Suppressor macrophage (primary cell): ENCODE measurements around the gene ANKRD65.

Experiments
- DNase-seq, 4 experiments: peaks; one replicate each; pipeline ENCODE4 v3.0.0-alpha.2; 2020 to 2022

ANKRD65 gene

DNA sequence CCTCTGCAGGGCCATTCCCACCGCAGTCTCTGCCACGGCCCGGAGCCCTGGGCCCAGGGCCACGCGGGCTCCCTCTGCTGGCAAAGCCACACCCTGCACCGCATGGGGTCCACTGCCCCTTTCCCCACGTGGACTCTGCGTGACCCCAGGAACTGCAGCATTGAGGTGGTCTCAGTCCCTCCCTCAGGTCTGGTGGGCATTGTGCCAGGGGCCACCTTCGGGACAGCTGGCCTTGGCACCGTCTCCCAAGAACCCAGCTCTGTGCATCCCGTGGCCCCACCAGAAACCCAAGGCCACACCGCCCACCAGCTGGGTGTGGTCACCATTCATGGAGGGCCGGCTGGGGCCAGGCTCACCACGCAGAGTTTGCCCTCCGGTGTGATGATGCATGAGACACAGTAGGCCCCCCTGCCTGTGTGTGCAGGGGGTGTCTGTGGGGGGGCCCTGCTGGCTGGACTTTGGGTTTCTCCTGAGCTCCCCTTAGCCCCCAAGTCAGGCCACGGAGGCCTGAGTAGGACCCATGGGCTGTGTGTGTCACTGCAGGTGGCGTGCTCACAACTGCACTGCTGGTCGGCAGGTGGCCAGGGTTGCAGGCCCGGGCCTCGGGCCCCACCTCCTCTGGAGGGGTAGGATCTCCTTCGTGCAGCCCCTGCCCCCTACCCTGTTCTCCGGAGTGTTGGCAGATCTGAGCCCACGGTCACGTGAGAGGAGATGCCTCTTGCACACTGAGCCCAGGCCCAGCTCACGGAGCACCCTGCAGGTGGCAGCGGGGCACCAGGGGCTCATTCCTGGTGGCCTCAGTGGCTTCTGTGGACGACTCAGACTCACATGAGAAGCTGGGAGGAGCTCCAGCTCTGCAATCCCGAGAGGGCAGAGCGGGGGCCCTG, 20.2 kb upstream of the ANKRD65 start:
- peak; percentile 64 to 85 (median 72) for DNase-seq

DNA sequence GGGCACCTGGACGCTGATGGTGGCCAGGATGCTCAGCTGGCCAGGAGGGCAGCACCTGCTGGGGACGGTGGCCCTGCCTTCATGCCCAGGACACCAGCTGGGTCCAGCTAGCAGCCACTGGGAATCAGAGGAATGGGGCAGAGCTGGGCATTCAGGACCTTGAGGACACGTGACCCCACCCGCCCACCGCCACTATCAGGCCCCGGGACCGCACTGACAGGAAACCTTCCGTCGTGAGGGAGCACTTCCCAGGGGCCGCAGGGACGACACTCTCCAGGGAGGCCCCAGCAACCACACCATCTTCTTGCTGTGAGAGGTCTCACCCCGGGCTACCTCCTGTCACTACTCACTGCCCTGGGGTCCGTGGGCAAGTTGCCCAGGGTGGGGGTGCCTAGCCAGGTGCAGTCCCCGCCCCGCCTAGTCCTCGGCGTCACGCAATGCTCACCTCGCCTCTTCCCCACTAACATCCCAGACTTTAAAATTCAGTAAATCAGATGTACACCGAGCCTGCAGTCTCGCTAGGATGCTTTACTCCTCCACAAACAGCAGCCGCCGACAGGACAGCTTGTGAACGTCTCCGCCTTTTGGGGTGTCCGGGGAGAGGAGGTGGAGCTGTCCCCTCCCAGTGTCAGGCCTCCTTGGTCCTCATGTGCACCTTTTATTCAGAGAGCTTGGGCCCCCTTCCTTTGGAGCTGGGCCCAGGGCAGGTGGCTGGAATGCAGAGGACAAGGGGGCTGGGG, 19.4 kb upstream of the ANKRD65 start:
- no peak for DNase-seq

DNA sequence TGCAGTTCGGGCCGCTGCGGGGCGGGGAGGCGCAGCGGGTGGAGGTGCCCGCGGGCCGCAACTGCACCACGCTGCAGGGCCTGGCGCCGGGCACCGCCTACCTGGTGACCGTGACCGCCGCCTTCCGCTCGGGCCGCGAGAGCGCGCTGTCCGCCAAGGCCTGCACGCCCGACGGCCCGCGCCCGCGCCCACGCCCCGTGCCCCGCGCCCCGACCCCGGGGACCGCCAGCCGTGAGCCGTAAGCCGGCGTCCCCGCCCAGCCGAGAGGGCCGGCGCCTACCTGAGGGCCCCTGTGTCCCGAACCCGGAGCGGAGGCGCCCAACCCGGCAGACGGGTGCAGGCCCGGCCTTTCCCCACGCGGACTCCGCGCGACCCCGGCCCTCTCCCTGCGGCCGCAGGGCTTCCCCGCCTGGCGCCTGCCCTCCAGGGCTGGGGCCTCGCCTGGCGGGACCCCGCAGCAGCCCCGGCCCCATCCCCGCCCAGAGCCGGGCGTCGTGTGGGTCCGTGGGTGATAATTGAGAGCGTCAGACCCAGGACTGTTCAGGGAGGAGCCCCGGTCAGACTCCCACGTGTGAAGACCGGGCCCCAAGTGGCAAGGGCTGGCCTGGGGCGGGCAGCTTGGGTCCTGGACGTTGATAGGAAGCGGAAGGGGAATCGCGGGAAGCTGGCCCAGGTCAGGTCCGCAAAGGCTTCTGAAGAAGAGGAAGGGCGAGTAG, 18.6 kb upstream of the ANKRD65 start:
- DNase-seq = no peak

DNA sequence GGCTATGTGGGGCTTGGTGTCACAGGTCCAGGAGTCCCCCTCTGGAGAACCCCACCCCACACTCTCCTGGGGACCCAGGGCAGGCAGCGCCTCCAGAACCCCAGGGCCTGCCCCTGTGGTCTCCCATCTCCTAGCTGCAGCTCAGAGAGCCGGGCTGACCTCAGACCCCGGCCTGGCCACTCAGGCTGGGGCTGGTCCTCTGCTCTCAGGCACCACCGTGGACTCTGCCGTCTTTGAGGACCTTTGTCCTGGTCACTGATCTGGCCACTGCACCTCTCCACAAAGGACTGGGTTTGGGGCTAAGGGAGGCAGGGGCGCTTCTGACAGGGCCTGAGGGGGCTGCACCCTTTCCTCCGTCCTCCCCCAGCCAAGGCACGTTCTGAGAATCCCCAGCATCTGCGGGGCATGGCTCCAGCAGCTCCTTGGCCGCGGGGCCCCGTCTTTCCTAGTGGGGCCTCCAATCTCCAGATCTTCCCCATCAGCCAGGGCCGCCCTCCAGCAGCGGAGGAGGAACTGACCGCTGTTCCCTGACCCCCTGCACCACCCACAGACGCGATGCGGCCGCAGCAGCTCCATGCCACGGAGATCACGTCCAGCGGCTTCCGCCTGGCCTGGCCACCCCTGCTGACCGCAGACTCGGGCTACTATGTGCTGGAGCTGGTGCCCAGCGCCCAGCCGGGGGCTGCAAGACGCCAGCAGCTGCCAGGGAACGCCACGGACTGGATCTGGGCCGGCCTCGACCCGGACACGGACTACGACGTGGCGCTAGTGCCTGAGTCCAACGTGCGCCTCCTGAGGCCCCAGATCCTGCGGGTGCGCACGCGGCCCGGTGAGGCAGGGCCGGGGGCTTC, 17.7 kb upstream of the ANKRD65 start:
- DNase-seq = no peak

DNA sequence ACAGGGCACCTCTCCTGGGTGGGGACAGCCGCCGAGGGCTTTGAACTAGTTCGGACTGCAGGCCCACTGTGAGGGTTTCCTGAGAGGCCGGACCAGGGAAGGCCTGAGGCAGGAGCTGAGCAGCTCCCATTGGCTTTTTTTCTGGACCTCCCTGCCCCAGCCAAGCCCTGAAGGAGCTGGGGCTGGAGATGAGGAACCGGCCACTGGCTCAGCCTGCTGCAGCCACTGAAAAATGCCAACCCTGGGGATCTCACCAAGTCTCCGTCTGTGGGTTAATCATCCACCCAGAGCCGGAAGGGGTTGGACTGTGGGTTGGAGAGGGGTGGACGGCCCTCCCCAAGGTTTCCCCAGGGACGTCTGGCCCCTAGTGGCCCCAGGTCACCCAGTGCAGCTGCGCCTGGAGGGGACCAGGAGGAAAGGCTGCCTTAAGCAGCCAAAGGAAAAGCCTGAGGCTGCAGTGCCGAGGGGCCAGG, 16.9 kb upstream of the ANKRD65 start:
- DNase-seq = peak; percentile 34 to 68 (median 54)

DNA sequence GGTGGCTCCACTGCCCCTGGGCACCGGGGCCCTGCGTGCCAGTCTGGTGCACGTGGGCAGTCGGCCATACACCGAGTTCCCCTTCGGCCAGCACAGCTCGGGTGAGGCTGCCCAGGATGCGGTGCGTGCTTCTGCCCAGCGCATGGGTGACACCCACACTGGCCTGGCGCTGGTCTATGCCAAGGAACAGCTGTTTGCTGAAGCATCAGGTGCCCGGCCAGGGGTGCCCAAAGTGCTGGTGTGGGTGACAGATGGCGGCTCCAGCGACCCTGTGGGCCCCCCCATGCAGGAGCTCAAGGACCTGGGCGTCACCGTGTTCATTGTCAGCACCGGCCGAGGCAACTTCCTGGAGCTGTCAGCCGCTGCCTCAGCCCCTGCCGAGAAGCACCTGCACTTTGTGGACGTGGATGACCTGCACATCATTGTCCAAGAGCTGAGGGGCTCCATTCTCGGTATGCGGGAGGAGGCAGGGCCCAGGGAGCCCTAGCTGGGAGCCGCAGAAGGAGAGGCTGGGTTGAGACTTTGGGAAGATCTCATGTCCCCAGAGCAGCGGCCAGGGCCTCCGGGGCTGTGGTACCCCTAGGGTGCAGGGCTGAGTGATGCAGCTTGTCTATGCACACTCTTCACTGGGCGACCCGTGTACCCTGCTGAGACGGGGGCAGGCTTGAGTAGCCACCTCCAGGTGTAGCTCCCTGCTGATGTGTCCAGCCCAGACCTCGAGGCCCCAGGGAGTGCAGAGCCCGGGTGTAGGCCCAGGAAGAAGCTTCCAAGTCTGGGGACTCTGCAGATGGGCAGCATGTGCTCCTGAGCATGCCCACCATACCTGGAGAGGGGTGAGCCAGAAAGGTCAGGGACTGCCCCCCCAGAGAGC, 16.2 kb upstream of the ANKRD65 start:
- DNase-seq = no peak

DNA sequence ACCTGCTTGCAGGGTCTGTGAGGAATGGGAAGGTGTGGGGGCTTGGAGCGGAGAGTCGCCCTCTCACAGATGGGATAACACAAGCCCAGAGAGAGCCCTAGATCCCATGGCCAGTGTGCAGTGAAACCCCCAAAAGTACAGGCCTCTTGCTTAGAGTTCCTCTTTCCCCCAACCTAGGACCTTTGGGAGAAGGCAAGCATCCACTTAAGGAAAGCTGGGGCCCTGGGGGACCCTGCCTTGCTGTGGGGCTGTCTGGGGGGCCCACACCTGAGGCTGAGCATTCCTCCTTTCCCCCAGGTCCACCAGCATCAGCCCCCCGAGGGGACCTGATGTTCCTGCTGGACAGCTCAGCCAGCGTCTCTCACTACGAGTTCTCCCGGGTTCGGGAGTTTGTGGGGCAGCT, 15.6 kb upstream of the ANKRD65 start:
- DNase-seq = no peak

DNA sequence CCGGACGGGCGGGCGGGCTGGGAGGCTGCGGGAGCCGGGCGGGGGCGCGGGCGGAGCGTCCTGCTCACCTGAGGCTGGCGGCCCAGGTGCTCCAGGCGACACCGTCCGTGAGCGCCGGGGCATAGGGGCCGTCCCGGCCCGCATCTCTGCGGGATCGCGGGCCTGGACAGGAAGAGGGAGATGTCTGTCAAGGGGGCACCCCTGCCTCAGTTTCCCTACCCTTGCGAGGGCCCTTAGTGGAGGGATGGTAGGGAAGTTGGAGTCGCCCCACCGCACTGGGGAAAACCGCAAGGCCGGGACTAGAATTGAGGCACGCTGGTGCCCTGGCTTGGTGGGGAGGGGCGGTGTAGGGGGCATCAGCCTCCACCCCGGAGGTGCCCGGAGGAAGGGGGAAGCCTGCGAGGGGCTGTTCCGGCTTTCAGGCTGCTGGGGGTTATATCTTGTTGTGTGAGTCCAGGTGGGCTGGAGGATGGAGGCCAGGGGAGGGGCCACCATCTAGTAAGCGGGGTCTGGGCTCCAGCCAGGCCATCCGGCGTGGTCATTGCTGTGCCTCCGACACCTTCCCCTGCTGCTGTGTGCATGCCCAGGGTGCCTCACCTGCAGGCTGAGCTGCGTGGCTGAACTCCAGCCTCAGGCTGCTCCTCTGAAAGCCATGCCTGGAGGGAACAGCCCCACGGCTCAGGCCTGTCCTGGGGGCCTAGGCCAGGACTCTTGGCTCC, 15.0 kb upstream of the ANKRD65 start:
- DNase-seq = no peak

DNA sequence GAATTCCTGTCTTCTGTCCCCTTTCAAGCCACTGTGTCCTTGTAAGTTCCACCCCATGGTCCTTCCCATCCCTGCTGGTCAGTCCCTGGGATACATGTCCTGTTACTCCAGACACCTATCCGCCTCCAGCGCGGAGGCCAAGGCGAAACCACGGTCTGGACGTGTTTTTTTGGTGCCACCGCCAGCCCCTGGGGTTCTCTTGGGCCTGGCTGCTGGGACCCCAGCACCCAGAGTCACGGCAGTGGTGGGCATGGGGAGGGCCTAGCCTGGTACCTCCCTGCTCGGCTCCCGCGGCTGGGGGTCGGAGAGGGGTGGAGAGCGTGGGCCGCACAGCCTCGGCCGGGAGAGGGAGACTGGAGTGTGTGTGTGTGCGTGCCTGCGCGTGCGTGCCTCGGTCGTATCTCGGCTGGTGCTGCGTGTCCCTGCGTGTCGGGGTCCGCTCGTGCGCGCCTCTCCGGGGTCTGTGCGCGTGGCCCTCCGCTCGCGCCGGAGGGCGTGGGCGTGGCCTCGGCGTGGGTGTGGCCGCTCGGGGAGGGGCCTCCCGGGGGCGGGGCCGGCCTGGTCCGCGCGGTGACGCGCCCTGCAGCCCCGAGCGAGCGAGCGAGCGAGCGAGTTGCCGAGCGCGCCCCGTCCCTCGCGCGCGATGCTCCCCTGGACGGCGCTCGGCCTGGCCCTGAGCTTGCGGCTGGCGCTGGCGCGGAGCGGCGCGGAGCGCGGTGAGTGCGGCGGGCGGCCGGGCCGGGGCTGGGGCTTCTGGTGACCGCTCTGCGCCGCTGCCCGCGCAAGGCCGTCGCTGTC, 14.2 kb upstream of the ANKRD65 start, which contains the start of gene VWA1:
VWA1 (plus strand) TSS at position 585 of the 798 bp plus-strand sequence; CDS start at position 644, 59 bp downstream.
- peak; percentile 51 to 86 (median 64) for DNase-seq

DNA sequence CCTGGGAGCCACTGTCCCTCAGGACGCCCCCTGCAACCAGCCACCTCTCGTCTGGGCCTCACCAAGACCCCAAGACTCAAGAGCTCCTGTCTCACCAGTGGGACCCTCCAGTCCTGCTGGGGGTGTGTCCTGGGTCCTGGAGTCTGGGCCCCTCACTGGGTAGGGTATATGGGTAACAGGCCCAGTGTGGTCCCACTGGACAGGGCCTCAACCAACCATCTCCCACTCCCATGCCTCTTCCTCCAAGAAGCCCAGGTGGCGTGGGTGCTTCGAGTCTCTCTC, 13.7 kb upstream of the ANKRD65 start:
- DNase-seq = no peak

DNA sequence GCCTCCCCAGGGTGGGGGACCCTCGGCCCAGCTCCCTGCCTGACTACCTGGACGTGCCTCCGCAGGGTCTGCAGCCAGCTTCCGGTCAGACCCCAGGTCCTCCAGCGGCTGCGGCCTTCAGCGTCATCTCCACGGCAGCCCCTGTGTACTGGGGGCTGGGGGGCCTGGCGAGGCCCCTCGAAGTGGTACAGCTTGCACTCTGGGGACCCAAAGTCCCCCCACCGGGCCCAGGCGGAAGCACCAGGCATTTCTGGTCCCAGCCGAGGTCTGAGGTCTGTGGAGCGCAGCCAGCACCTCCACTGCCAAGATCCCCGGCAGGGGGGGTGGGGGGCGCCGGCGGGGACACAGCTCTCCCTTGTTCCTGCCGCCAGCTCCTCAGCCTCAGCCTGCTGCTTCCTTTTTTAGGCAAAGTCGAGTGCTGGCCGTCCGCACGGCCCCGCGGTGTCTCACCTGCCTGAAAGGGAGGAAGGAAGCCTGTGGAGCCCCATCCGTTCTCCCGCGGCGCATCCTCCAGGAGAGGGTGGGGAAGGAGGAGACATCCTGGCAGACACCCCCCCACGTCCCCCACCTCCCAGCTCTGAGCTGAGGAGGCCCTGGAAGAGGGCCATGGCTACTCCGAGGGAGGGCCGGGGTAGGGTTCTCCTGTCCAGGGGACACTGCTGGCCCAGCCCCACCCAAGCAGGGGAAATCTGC, 13.2 kb upstream of the ANKRD65 start:
- DNase-seq = peak in 1 of 4 experiments; percentile 14

DNA sequence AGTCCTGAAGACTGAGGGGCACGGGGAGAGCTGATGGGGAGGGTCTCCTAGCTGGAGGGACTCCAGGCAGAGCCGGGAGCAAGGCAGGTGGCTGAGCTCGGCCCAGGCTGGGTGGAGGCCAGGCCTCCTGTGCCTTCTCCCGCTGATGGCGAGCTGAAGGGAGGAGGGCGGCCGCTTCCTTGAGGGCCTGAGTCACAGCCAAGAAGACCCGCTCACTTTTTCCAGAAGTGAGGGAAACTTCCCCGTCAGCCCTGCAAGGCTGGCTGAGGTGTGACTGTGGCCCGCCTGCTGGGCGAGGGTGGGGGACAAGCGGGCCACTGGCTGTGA, 12.7 kb upstream of the ANKRD65 start:
- peak; percentile 15 to 56 (median 39) for DNase-seq

DNA sequence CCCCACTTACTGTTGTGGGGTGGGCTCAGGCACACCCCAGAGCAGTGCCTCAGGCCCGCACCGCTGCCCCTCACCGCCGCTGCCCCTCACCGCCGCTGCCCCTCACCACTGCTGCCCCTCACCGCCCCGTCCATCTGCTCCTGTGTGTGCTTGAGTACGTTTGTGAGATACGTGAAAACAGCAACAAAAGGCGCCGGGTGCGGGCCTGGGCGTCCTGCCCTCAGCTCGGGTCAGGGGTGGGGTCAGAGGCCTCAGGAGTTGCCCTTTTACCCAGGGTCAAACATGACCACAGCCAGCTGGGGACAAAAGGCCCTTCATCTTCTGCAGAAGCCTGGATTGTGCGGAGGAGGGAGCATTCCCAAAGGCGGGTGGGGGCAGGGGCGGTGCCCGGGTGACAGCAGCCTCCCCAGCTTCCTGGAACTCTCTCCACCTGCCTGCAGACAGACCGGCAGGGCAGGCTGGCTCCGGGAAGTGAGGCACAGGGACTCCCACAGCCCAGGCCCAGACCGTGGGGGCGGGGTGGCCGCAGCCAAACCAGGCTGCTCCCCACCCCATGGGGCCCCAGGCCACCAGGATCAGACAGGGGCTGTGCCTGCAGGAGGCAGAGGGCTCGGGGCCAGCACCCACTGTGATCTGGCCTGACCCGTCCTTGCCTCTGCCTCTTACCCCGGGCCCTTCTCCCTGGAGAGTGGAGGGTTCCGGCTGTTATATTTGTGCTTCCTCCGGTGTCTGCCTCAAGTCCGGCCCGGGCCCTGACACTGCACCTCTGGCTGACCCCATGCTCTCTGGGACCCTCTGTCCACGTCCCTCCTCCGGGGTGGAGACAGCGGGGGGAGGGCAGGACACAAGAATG, 12.1 kb upstream of the ANKRD65 start:
- peak in 1 of 4 experiments; percentile 43 for DNase-seq

DNA sequence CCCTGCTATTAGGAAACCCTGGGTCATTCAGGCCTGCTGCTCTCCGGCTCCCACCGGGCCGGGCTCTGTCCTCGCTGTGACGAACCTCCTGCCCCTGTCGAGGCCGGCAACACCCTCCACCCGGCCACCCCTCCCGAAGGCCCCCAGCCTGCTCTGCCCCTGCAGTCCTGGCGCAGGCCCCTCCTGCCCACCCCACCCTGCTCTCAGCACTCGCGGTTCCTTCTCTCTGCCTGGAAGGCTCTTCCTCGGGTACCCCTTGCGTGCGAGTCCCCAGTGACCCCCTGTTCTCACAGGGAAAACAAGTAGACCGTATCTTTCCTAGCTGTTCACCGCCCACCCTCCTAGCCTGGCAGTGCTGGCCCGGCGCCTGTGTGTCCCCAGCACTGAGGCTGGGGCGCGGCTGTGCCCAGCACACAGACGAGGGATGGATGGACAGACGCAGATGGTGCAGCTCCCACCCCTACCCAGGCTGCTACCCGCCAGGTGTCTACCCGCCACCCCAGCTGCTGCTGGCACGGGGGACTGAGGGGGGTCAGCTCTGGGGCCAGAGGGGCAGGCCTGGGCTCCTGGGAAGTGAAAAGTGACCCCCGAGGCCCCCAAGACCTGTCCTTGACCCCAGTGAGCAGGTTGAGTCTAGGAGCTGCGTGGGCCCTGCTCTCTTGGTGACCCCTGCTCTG, 11.3 kb upstream of the ANKRD65 start:
- no peak for DNase-seq

DNA sequence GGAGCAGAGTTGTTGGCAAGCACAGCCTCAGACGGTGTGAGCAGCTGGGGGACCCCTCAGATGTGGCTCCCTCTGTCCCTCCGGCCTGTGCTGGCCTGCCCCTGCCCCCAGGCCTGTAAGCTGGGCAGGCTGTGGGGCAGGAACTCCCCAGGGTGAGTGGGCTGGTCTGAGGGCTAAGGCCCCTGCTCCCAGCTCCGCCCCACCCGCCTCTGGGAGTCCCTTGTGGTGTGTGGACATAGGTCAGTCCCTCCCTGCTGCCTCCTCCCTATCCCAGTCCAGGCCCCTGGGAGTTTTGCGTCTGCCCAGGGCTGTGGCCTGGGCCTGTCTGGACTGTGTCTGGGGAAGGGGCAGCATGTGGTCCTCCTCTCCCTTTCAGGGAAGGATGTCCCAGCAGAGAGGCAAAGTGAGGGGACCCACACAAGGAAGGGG, 10.8 kb upstream of the ANKRD65 start:
- DNase-seq = no peak

DNA sequence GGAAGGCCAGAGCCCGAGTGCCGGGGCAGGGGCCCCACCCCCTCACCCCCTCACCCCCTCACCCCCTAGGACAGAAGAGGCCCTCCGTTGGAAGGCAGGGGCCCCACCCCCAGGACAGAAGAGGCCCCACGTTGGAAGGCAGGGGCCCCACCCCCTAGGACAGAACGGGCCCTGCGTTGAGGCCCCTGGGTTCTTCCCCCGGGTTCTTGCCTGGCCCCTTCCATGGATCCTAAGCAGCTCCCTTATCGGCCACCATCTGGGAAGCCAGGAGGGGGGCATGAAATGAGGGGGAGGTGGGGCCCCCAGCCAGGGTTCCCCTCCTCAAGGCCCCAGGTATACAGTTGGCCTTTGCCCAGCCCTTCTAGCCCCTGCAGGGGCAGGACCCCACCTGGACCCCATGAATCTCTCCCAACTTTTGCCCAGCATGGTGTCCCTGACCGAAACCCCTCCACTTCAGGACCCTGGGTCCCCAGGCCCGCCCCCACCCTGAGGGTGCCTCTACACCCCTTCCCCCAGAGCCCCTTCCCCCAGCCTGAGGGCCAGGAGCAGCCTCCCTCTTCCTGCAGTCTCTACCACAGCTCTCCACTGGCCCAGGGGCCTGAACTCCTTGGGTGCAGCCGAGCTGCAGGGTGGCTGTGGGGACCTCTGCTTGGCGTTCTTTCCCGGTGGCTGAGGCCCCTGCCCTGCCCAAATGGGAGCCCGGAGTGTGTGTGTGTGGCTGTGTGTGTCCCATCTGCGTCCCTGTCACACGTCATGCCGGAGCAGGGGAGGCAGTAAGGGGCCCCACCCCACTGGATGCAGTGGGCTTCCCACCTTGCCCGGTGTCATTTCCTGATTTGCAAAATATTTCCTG, 10.1 kb upstream of the ANKRD65 start:
- DNase-seq = no peak
